Natural killer cell (primary cell): ENCODE results near the gene GRM4. TPM values are rescaled to one million over a fixed set of nuclear protein-coding genes. Genes with fewer than 3 reads are reported as not detected.

ENCODE experiments used
- ATAC-seq, 3 donors: fragments of 150-1000 bp in 2 of 3; fragments of 200-7000 bp in 1 of 3; cut with Tn5 transposase; 1 replicate in 1 of 3; 2 replicates in 2 of 3; pipeline ENCODE4 v1.10.0; 2021; ENCODE audit warnings: mild to moderate bottlenecking in 2 of 3, moderate library complexity in 2 of 3
- DNase-seq, 2 donors: peaks; one replicate each; pipeline versions ENCODE4 v3.0.0 to v3.0.0-alpha.2; 2013 to 2021; ENCODE audit warnings: mixed read lengths in 1 of 2
- H3K27ac ChIP-seq: one replicate; pipeline ENCODE4 v1.5.1; 2013; ENCODE audit warnings: mild to moderate bottlenecking, low read length
- H3K27me3 ChIP-seq: one replicate; pipeline ENCODE4 v1.6.1; 2013; ENCODE audit warnings: low read length; ENCODE audit not compliant: control insufficient read depth, insufficient read depth
- H3K36me3 ChIP-seq: one replicate; pipeline ENCODE4 v1.6.1; 2013; ENCODE audit warnings: low read length; ENCODE audit not compliant: control insufficient read depth, insufficient read depth
- H3K4me1 ChIP-seq: one replicate; pipeline ENCODE4 v1.6.1; 2013; ENCODE audit warnings: low read length; ENCODE audit not compliant: control insufficient read depth, insufficient read depth
- H3K4me3 ChIP-seq: one replicate; pipeline ENCODE4 v1.5.1; 2013; ENCODE audit warnings: low read length
- H3K9me3 ChIP-seq: one replicate; pipeline ENCODE4 v1.6.1; 2013; ENCODE audit warnings: low read length; ENCODE audit not compliant: control insufficient read depth, insufficient read depth
- H3K27ac Mint-ChIP-seq, 2 donors: one replicate each; pipeline ENCODE4 v1.8.0; 2022; ENCODE audit warnings: mild to moderate bottlenecking in 2 of 2, mixed read lengths in 2 of 2, moderate library complexity in 1 of 2
- H3K27me3 Mint-ChIP-seq, 2 donors: one replicate each; pipeline ENCODE4 v1.8.0; 2022; ENCODE audit warnings: low read depth in 2 of 2, mixed read lengths in 2 of 2
- H3K36me3 Mint-ChIP-seq: one replicate; pipeline ENCODE4 v1.8.0; 2022; ENCODE audit warnings: mixed read lengths
- H3K4me1 Mint-ChIP-seq, 2 donors: one replicate each; pipeline ENCODE4 v1.8.0; 2022; ENCODE audit warnings: mixed read lengths in 2 of 2
- H3K4me3 Mint-ChIP-seq: one replicate; pipeline ENCODE4 v1.8.0; 2022; ENCODE audit warnings: mild to moderate bottlenecking, moderate library complexity, mixed read lengths
- H3K9me3 Mint-ChIP-seq, 2 donors: one replicate each; pipeline ENCODE4 v1.8.0; 2022; ENCODE audit warnings: mixed read lengths in 2 of 2
- WGBS: methylation state at CpG from one replicate; pipeline ENCODE4 v1.1.7; 2013; ENCODE audit warnings: missing lambda C conversion rate; ENCODE audit not compliant: insufficient coverage; 5-methylcytosine and 5-hydroxymethylcytosine counted together
- intact Hi-C: fragments of 100-400 bp; cut with micrococcal nuclease; formaldehyde crosslinking; loops from one replicate; pipeline ENCODE4 v1.14.2; 2022
- total RNA-seq, 4 donors: library from RNA; stranded (reverse); fragments of 120-200 nt in 1 of 4; gene quantifications; one replicate each; pipeline versions ENCODE4 v1.2.3 to v1.2.4, GENCODE V29; 2013 to 2022
- TF ChIP-seq, protein P1 (sequence below): fragments of 200-600 bp; IDR thresholded peaks from one replicate; pipeline ENCODE4 v1.8.0; 2022; ENCODE audit warnings: antibody characterized with exemption

The GRM4 gene
- total RNA-seq, 3 donors from 2014 or later (not counting 1 experiment from before 2014, with no cell fraction given), result not detected

DNA sequence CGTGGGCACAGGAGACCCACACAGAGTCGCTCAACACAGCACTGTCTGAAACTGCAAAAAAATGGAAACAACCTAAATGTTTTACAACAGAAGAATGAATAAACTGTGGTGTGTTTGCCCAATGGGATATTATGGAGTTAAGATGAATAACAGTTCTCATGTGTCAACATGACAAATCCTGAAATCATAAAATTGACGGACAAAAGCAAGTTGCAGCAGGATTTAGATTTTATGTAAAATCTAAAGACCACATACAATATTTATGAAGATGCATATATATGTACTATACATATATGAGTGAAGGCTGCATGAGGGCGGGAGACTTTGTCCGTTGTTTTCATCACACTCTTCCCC is 79.7 kb downstream of the GRM4 start:
- Mint-ChIP-seq H3K4me1 (no peaks in the 10 kb centered on the region), H3K27me3 (peaks cover 0 to 5% of the 10 kb centered on the region in 2 donors), H3K9me3 (no peaks in the 10 kb centered on the region), H3K4me3 (no peak overlapping the region), H3K36me3 (no peaks in the 10 kb centered on the region), H3K27ac (no peak overlapping the region)
- no peak for ATAC-seq
- Histone ChIP-seq H3K9me3 (no peaks in the 10 kb centered on the region), H3K27me3 (no peaks in the 10 kb centered on the region), H3K27ac (no peak overlapping the region), H3K4me3 (no peak overlapping the region), H3K36me3 (no peaks in the 10 kb centered on the region), H3K4me1 (no peaks in the 10 kb centered on the region)
- TF ChIP-seq, protein P1, sequence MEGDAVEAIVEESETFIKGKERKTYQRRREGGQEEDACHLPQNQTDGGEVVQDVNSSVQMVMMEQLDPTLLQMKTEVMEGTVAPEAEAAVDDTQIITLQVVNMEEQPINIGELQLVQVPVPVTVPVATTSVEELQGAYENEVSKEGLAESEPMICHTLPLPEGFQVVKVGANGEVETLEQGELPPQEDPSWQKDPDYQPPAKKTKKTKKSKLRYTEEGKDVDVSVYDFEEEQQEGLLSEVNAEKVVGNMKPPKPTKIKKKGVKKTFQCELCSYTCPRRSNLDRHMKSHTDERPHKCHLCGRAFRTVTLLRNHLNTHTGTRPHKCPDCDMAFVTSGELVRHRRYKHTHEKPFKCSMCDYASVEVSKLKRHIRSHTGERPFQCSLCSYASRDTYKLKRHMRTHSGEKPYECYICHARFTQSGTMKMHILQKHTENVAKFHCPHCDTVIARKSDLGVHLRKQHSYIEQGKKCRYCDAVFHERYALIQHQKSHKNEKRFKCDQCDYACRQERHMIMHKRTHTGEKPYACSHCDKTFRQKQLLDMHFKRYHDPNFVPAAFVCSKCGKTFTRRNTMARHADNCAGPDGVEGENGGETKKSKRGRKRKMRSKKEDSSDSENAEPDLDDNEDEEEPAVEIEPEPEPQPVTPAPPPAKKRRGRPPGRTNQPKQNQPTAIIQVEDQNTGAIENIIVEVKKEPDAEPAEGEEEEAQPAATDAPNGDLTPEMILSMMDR, result no peak
- no peak for DNase-seq
- 95% methylated on average over 4 of the region's 5 CpGs for WGBS
- intact Hi-C loops, result no loop called here

DNA sequence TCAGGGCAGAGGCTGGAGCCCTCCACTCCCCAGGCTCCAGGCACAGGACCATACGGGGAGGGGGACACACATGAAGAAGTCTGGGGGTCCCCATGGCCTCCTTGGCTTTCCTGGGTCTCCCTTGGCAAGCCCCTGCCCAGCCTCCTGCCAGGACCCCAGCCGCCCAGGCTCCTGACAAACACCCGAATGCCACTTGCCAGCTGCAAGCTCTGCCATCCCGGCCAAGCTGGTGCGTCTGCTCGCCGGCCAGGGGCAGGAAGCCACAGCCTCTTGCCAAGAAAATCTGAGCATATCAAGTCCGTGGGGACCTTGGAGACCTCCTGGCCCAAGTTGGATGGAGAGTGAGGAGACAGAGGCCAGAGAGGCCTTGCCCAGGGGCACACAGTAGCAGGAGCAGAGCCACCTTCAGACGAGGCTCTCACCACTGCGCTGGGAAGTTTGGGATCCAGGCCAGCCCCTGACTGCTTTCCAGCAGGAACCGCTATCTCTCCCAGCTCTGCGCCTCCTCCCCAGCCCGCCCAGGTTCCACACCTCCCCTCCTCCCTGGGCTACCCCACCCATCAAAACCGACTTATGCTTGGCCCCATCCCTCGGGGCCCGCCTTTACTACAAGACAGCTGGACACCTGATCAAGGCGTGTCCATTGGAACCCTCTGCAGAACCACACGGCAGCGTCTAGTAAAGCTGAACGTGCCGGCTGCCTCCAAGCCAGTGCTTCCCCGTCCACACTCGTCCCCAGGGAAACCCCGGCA is 80.2 kb downstream of the GRM4 start:
- no peaks in the 10 kb centered on the region for H3K27me3 ChIP-seq
- Mint-ChIP-seq H3K9me3 (no peaks in the 10 kb centered on the region), H3K4me1 (no peaks in the 10 kb centered on the region), H3K27me3 (peaks cover 0 to 5% of the 10 kb centered on the region in 2 donors), H3K36me3 (no peaks in the 10 kb centered on the region), H3K4me3 (no peak overlapping the region), H3K27ac (no peak overlapping the region)
- TF ChIP-seq, protein P1, result no peak
- no peaks in the 10 kb centered on the region for H3K9me3 ChIP-seq
- no peak overlapping the region for H3K4me3 ChIP-seq
- WGBS, result 79% methylated on average over 24 of the region's 24 CpGs
- DNase-seq, result no peak
- ATAC-seq, result no peak
- H3K27ac ChIP-seq, result no peak overlapping the region
- H3K4me1 ChIP-seq, result no peaks in the 10 kb centered on the region
- intact Hi-C loops, result loop anchor here (1.0 kb wide), 1 partner anchor 160 kb away; no protein-coding TSS in a partner anchor
- no peaks in the 10 kb centered on the region for H3K36me3 ChIP-seq

- Mint-ChIP-seq H3K9me3 (no peaks in the 10 kb centered on the region), H3K27me3 (peaks cover 0 to 5% of the 10 kb centered on the region in 2 donors), H3K4me3 (no peak overlapping the region), H3K27ac (no peak overlapping the region), H3K36me3 (no peaks in the 10 kb centered on the region), H3K4me1 (no peaks in the 10 kb centered on the region)
- intact Hi-C loops, result loop anchor here (1.0 kb wide), 1 partner anchor 159 kb away; no protein-coding TSS in a partner anchor
- TF ChIP-seq, protein P1, result no peak
- DNase-seq, result no peak
- H3K4me3 ChIP-seq, result no peak overlapping the region
- H3K27ac ChIP-seq, result no peak overlapping the region
- 64% methylated on average over 7 of the region's 7 CpGs for WGBS
- ATAC-seq, result no peak
- no peaks in the 10 kb centered on the region for H3K27me3 ChIP-seq
- no peaks in the 10 kb centered on the region for H3K36me3 ChIP-seq
- H3K4me1 ChIP-seq, result no peaks in the 10 kb centered on the region
- H3K9me3 ChIP-seq, result no peaks in the 10 kb centered on the region
Observed at GRCh38 chr6:34064675-34065074, 81.2 kb downstream of the GRM4 start.

GRCh38 chr6:34063651-34064050 is 82.2 kb downstream of the GRM4 start:
- Mint-ChIP-seq H3K4me1 (no peaks in the 10 kb centered on the region), H3K9me3 (no peaks in the 10 kb centered on the region), H3K27me3 (peaks cover 0 to 5% of the 10 kb centered on the region in 2 donors), H3K36me3 (no peaks in the 10 kb centered on the region), H3K4me3 (no peak overlapping the region), H3K27ac (no peak overlapping the region)
- Histone ChIP-seq H3K4me1 (no peaks in the 10 kb centered on the region), H3K9me3 (no peaks in the 10 kb centered on the region), H3K27ac (no peak overlapping the region), H3K36me3 (no peaks in the 10 kb centered on the region), H3K27me3 (no peaks in the 10 kb centered on the region), H3K4me3 (no peak overlapping the region)
- TF ChIP-seq, protein P1, result no peak
- 79% methylated on average over 5 of the region's 6 CpGs for WGBS
- intact Hi-C loops, result no loop called here
- ATAC-seq, result no peak
- no peak for DNase-seq
